Smooth muscle cell (in vitro differentiated cells): ENCODE measurements around the gene SLC39A10. TPM values are rescaled to one million over a fixed set of nuclear protein-coding genes. Genes with fewer than 3 reads are reported as not detected.

Experiments used
- DNase-seq: peaks from one replicate; lab custom pipeline; 2025; ENCODE audit not compliant: unreplicated experiment; lab: John Stamatoyannopoulos, UW
- H2AFZ ChIP-seq: fragments of 200-600 bp; sonication (generic); 2 replicates; pipeline ENCODE4 v1.6.0; 2016; ENCODE audit warnings: antibody characterized with exemption, low read depth, mild to moderate bottlenecking
- H3F3A ChIP-seq: fragments of 200-600 bp; sonication (generic); 2 replicates; pipeline ENCODE4 v1.6.0; 2017; ENCODE audit warnings: antibody characterized with exemption, low read depth
- H3K27ac ChIP-seq: fragments of 200-600 bp; sonication (generic); 2 replicates; pipeline ENCODE4 v1.5.1; 2016; ENCODE audit warnings: low read depth, mild to moderate bottlenecking
- H3K27me3 ChIP-seq: fragments of 200-600 bp; sonication (generic); 2 replicates; pipeline ENCODE4 v1.6.1; 2016; ENCODE audit warnings: low read depth, mild to moderate bottlenecking
- H3K36me3 ChIP-seq: fragments of 200-600 bp; sonication (generic); 2 replicates; pipeline ENCODE4 v1.5.1; 2016; ENCODE audit warnings: low read depth
- H3K4me1 ChIP-seq: fragments of 200-600 bp; sonication (generic); 2 replicates; pipeline ENCODE4 v1.5.1; 2016; ENCODE audit warnings: low read depth
- H3K4me2 ChIP-seq: fragments of 200-600 bp; sonication (generic); 2 replicates; pipeline ENCODE4 v1.6.0; 2016; ENCODE audit warnings: mild to moderate bottlenecking
- H3K4me3 ChIP-seq: fragments of 200-600 bp; sonication (generic); 2 replicates; pipeline ENCODE4 v1.5.1; 2016; ENCODE audit warnings: mild to moderate bottlenecking
- H3K79me2 ChIP-seq: fragments of 200-600 bp; sonication (generic); 2 replicates; pipeline ENCODE4 v1.6.0; 2016; ENCODE audit warnings: low read depth, mild to moderate bottlenecking
- H3K9ac ChIP-seq: fragments of 200-600 bp; sonication (generic); 2 replicates; pipeline ENCODE4 v1.6.0; 2016; ENCODE audit warnings: low read depth
- H3K9me3 ChIP-seq: fragments of 200-600 bp; sonication (generic); replicated peaks from 2 replicates; pipeline ENCODE4 v1.5.1; 2016; ENCODE audit warnings: low read depth
- H4K20me1 ChIP-seq: fragments of 200-600 bp; sonication (generic); 2 replicates; pipeline ENCODE4 v1.6.0; 2016; ENCODE audit warnings: low read depth
- WGBS: methylation state at CpG from one replicate; pipeline ENCODE4 v1.1.7; 2016; ENCODE audit warnings: low lambda C conversion rate; 5-methylcytosine and 5-hydroxymethylcytosine counted together
- polyA plus RNA-seq: library from polyadenylated mRNA; unstranded; fragments of >200 nt; fragmentation: Nextera tagmentation; extraction: Ambion mirVana; gene quantifications from 2 replicates; pipeline ENCODE4 v1.2.1, GENCODE V29; 2016
- total RNA-seq: library from RNA; depleted of rRNA; stranded (reverse); fragments of >200 nt; gene quantifications from 2 replicates; pipeline ENCODE4 v1.2.3, GENCODE V29; 2014
- TF ChIP-seq, protein P1 (sequence below): fragments of 200-600 bp; sonication (generic); IDR thresholded peaks from 2 replicates; pipeline ENCODE4 v1.5.1; 2017; ENCODE audit warnings: borderline replicate concordance, mild to moderate bottlenecking, antibody characterized with exemption; ENCODE audit not compliant: insufficient read depth, poor library complexity, severe bottlenecking

SLC39A10 gene
- total and polyA plus RNA-seq, 2 experiments from 2014 or later, result 15.6 to 81.2 TPM

DNA sequence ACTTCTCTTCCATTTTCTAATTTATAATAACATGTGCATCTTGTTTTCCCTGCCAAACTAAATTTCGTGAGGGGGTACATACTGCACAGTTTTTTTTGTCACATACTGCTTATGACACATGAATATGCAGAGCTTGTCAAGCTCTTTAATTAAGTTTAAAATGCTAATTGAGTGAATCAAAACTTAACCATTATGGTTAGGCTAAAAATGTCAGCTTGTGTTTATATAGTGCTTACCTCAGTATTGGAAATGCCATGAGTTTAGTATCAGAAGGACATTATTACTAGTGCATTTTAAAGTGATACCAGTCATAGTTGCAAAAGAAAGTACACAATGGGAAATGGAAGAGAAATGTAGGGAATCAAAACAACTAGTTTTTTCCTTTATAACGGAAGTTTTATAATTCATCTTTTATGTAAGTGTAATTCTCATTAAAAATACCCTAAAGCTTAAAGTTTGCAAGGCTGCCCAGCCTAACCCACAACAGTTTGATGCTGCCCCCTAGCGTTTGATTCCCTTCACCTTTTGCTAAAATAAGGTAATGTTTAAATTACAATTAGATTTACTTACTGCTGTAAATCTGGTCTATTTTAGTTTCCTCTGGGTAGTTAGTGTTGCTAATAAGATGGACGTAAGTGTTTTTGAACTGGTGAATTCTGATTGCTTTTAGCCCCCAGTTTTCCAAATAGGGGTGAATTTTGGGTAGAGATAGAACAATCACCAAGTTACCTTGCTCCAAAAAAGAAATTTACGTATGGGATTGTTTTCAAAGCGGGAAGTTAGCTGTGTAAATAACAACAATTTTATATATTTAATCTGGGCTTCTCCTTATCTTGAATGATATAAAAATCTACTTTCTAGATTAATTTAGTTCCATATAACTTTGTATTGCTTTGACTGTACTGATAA lies 3.2 kb downstream of the SLC39A10 start:
- Histone ChIP-seq H2AFZ (no peak overlapping the region), H3K27me3 (no peaks in the 10 kb centered on the region), H3K27ac (peak overlapping the region; percentile 92), H3K4me2 (peak overlapping the region; percentile 84), H3K4me3 (peak overlapping the region; percentile 87), H3K36me3 (no peaks in the 10 kb centered on the region), H4K20me1 (peaks cover 65% of the 10 kb centered on the region), H3K9me3 (no peaks in the 10 kb centered on the region), H3F3A (no peaks in the 10 kb centered on the region), H3K79me2 (peaks cover 77% of the 10 kb centered on the region), H3K9ac (no peak overlapping the region), H3K4me1 (peaks cover 24% of the 10 kb centered on the region)
- DNase-seq, result peak; percentile 2
- TF ChIP-seq, protein P1, sequence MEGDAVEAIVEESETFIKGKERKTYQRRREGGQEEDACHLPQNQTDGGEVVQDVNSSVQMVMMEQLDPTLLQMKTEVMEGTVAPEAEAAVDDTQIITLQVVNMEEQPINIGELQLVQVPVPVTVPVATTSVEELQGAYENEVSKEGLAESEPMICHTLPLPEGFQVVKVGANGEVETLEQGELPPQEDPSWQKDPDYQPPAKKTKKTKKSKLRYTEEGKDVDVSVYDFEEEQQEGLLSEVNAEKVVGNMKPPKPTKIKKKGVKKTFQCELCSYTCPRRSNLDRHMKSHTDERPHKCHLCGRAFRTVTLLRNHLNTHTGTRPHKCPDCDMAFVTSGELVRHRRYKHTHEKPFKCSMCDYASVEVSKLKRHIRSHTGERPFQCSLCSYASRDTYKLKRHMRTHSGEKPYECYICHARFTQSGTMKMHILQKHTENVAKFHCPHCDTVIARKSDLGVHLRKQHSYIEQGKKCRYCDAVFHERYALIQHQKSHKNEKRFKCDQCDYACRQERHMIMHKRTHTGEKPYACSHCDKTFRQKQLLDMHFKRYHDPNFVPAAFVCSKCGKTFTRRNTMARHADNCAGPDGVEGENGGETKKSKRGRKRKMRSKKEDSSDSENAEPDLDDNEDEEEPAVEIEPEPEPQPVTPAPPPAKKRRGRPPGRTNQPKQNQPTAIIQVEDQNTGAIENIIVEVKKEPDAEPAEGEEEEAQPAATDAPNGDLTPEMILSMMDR, result peak; percentile 83
- 49% methylated on average over 6 of the region's 6 CpGs for WGBS

DNA sequence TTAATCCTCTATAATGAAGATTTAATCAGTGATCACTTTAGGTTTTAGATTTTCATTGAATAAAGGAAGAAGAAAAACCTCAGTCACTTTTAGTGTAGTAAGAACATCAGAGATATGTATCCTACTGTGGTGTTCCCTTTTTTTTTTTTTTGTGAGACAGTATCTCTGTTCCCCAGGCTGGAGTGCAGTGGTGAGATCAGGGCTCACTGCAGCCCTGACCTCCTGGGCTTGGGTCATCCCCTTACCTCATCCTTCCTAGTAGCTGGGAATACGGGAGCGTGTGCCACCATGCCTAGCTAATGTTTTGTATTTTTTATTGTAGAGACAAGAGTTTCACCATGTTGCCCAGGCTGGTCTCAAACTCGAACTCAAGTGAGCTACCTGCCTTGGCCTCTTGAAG lies 5.1 kb downstream of the SLC39A10 start:
- H4K20me1 ChIP-seq, result peaks cover 84% of the 10 kb centered on the region
- DNase-seq, result no peak
- H3K4me1 ChIP-seq, result peaks cover 26% of the 10 kb centered on the region
- no peaks in the 10 kb centered on the region for H3F3A ChIP-seq
- H3K36me3 ChIP-seq, result no peaks in the 10 kb centered on the region
- WGBS, result 57% methylated on average over 3 of the region's 3 CpGs
- no peaks in the 10 kb centered on the region for H3K27me3 ChIP-seq
- H3K9me3 ChIP-seq, result no peaks in the 10 kb centered on the region
- H3K4me3 ChIP-seq, result no peak overlapping the region
- H2AFZ ChIP-seq, result no peak overlapping the region
- H3K79me2 ChIP-seq, result peaks cover 93% of the 10 kb centered on the region
- H3K27ac ChIP-seq, result no peak overlapping the region
- H3K9ac ChIP-seq, result no peak overlapping the region
- H3K4me2 ChIP-seq, result no peak overlapping the region
- TF ChIP-seq, protein P1, result no peak

DNA sequence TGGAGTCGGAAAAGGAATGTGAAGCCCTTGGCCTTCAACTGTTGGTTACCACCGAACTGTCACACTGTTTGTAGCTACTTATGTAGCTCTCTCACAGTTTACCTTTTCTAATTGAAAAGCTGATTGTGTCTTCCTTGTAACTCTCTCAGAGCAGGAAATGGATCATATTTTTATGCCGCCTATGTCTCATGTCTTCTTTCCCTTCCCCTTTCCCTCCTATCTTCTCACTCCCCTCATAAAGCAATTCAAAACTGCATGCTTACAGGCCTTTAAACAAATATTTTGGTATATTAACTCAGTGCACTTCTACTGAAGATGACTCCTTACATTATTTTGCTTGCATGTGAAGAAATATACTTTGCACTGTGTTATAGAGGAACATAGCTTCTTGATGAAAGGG lies 6.0 kb downstream of the SLC39A10 start:
- 96% methylated on average over 3 of the region's 3 CpGs for WGBS
- Histone ChIP-seq H2AFZ (no peak overlapping the region), H3K9me3 (no peaks in the 10 kb centered on the region), H3K36me3 (no peaks in the 10 kb centered on the region), H3K27me3 (no peaks in the 10 kb centered on the region), H4K20me1 (peaks cover 92% of the 10 kb centered on the region), H3K4me2 (no peak overlapping the region), H3F3A (no peaks in the 10 kb centered on the region), H3K9ac (no peak overlapping the region), H3K4me1 (peaks cover 29% of the 10 kb centered on the region), H3K4me3 (no peak overlapping the region), H3K27ac (no peak overlapping the region), H3K79me2 (peaks cover 90% of the 10 kb centered on the region)
- no peak for DNase-seq
- TF ChIP-seq, protein P1, result no peak
